RWPE2 (cell line): ENCODE measurements around the gene TFPT.
A peak's percentile ranks its signal among the peaks of the same experiment; 100 is the strongest.

ENCODE experiments used
- ATAC-seq: fragments of 200-7000 bp; cut with Tn5 transposase; 3 replicates; pipeline ENCODE4 v1.9.1; 2021; ENCODE audit warnings: low read depth
- DNase-seq: peaks from one replicate; pipeline ENCODE4 v3.0.0-alpha.2; 2020; ENCODE audit warnings: low spot score
- H3K27ac ChIP-seq: fragments of 450-650 bp; 2 replicates; pipeline ENCODE4 v1.5.1; 2017; ENCODE audit warnings: mild to moderate bottlenecking; ENCODE audit not compliant: poor library complexity, severe bottlenecking
- H3K27me3 ChIP-seq: fragments of 250-450 bp; sonication (Bioruptor Pico); 2 replicates; pipeline ENCODE4 v1.5.1; 2021; ENCODE audit warnings: mild to moderate bottlenecking, moderate library complexity; ENCODE audit not compliant: insufficient read depth, poor library complexity, severe bottlenecking
- H3K36me3 ChIP-seq: fragments of 250-450 bp; sonication (Bioruptor Pico); 2 replicates; pipeline ENCODE4 v1.5.1; 2020; ENCODE audit warnings: low read depth, mild to moderate bottlenecking, moderate library complexity
- H3K4me1 ChIP-seq: fragments of 250-450 bp; sonication (Bioruptor Pico); 2 replicates; pipeline ENCODE4 v1.5.1; 2021; ENCODE audit warnings: mild to moderate bottlenecking, moderate library complexity; ENCODE audit not compliant: insufficient read depth, poor library complexity, severe bottlenecking
- H3K4me3 ChIP-seq: fragments of 250-450 bp; sonication (Bioruptor Pico); 2 replicates; pipeline ENCODE4 v1.5.1; 2021; ENCODE audit warnings: mild to moderate bottlenecking, moderate library complexity; ENCODE audit not compliant: severe bottlenecking
- H3K9me3 ChIP-seq: fragments of 250-450 bp; sonication (Bioruptor Pico); 2 replicates; pipeline ENCODE4 v1.5.1; 2021; ENCODE audit warnings: mild to moderate bottlenecking, moderate library complexity; ENCODE audit not compliant: severe bottlenecking
- CTCF ChIP-seq: fragments of 450-650 bp; IDR thresholded peaks from one replicate; pipeline ENCODE4 v1.5.1; 2017; ENCODE audit warnings: mild to moderate bottlenecking, moderate library complexity; ENCODE audit not compliant: poor library complexity, severe bottlenecking

Gene TFPT

GRCh38 chr19:54162241-54162805, 46.9 kb upstream of the TFPT start:
- no peak overlapping the region for H3K27ac ChIP-seq
- peaks cover 10% of the 10 kb centered on the region for H3K4me1 ChIP-seq
- no peaks in the 10 kb centered on the region for H3K27me3 ChIP-seq
- DNase-seq: peak; percentile 89
- TF ChIP-seq CTCF: no peak
- ATAC-seq: peak; percentile 17
- H3K4me3 ChIP-seq: peak overlapping the region; percentile 34
- peaks cover 10% of the 10 kb centered on the region for H3K36me3 ChIP-seq
- no peaks in the 10 kb centered on the region for H3K9me3 ChIP-seq

GRCh38 chr19:54160854-54161253, 45.4 kb upstream of the TFPT start:
- TF ChIP-seq CTCF: no peak
- Histone ChIP-seq H3K4me1 (peaks cover 10% of the 10 kb centered on the region), H3K27me3 (no peaks in the 10 kb centered on the region), H3K9me3 (no peaks in the 10 kb centered on the region), H3K36me3 (peaks cover 25% of the 10 kb centered on the region), H3K4me3 (peak overlapping the region; percentile 47), H3K27ac (peak overlapping the region; percentile 80)
- DNase-seq (no peak), ATAC-seq (no peak)

GRCh38 chr19:54160182-54160811, 44.8 kb upstream of the TFPT start:
- no peaks in the 10 kb centered on the region for H3K9me3 ChIP-seq
- no peaks in the 10 kb centered on the region for H3K27me3 ChIP-seq
- H3K36me3 ChIP-seq: peaks cover 31% of the 10 kb centered on the region
- peak overlapping the region; percentile 47 for H3K4me3 ChIP-seq
- H3K27ac ChIP-seq: peak overlapping the region; percentile 80
- no peak for DNase-seq
- peak; percentile 1; the same call in 2 of the 3 replicates for ATAC-seq
- H3K4me1 ChIP-seq: peaks cover 10% of the 10 kb centered on the region
- TF ChIP-seq CTCF: no peak

- Histone ChIP-seq H3K27ac (peak within 1 kb of the TSS; percentile 80), H3K36me3 (peaks cover 38% of the 10 kb centered on the region), H3K27me3 (no peaks in the 10 kb centered on the region), H3K4me3 (peak within 1 kb of the TSS; percentile 72), H3K9me3 (no peaks in the 10 kb centered on the region), H3K4me1 (peaks cover 10% of the 10 kb centered on the region)
- ATAC-seq: peak; percentile 86
- DNase-seq: peak; percentile 100
- peak; percentile 32 for TF ChIP-seq CTCF
These were observed 44.1 kb upstream of the TFPT start, which contains the start of gene LENG1 for GRCh38 chr19:54159352-54160181. TSS of gene LENG1 (minus strand) at chr19:54159721. CDS start at chr19:54159695, 26 bp downstream.
